ENCODE data around the gene ADCY5. TPM values are rescaled to one million over a fixed set of nuclear protein-coding genes. Genes with fewer than 3 reads are reported as not detected.

The ADCY5 gene
- total RNA-seq, 3 donors from 2014 or later: 0.05 to 0.13 TPM; not detected in 1

GRCh38 chr3:123397050-123397590, 51.8 kb downstream of the ADCY5 start:
- Mint-ChIP-seq H3K36me3 (ENCODE audit: insufficient read depth) (no peaks in the 10 kb centered on the region), H3K4me3 (no peak overlapping the region), H3K4me1 (ENCODE audit: low read depth) (no peaks in the 10 kb centered on the region), H3K27me3 (ENCODE audit: low read depth) (peaks cover 16% of the 10 kb centered on the region), H3K9me3 (no peaks in the 10 kb centered on the region)
- no peak for ATAC-seq
- DNase-seq: no peak

GRCh38 chr3:123396171-123397049, 52.5 kb downstream of the ADCY5 start:
- Mint-ChIP-seq H3K9me3 (no peaks in the 10 kb centered on the region), H3K36me3 (ENCODE audit: insufficient read depth) (no peaks in the 10 kb centered on the region)

GRCh38 chr3:123395235-123395634, 53.7 kb downstream of the ADCY5 start:
- Mint-ChIP-seq H3K4me3 (no peak overlapping the region), H3K9me3 (no peaks in the 10 kb centered on the region), H3K27me3 (ENCODE audit: low read depth) (peaks cover 16% of the 10 kb centered on the region), H3K36me3 (ENCODE audit: insufficient read depth) (no peaks in the 10 kb centered on the region), H3K4me1 (ENCODE audit: low read depth) (no peaks in the 10 kb centered on the region)
- no peak for ATAC-seq
- DNase-seq: no peak

More at GRCh38 chr3:123396171-123397049, 52.5 kb downstream of the ADCY5 start:
- Mint-ChIP-seq H3K27me3 (ENCODE audit: low read depth) (peaks cover 16% of the 10 kb centered on the region), H3K4me3 (no peak overlapping the region), H3K4me1 (ENCODE audit: low read depth) (no peaks in the 10 kb centered on the region)
- ATAC-seq (no peak), DNase-seq (no peak)

GRCh38 chr3:123394391-123395020, 54.4 kb downstream of the ADCY5 start:
- no peaks in the 10 kb centered on the region for H3K36me3 Mint-ChIP-seq (ENCODE audit: insufficient read depth)
- no peaks in the 10 kb centered on the region for H3K9me3 Mint-ChIP-seq
- H3K4me3 Mint-ChIP-seq: no peak overlapping the region
- H3K27me3 Mint-ChIP-seq (ENCODE audit: low read depth): peaks cover 16% of the 10 kb centered on the region
- no peak for DNase-seq
- ATAC-seq: no peak
- H3K4me1 Mint-ChIP-seq (ENCODE audit: low read depth): no peaks in the 10 kb centered on the region

GRCh38 chr3:123392871-123393620, 55.8 kb downstream of the ADCY5 start:
- H3K36me3 Mint-ChIP-seq (ENCODE audit: insufficient read depth): no peaks in the 10 kb centered on the region
- H3K27me3 Mint-ChIP-seq (ENCODE audit: low read depth): peaks cover 19% of the 10 kb centered on the region
- no peaks in the 10 kb centered on the region for H3K4me1 Mint-ChIP-seq (ENCODE audit: low read depth)
- ATAC-seq (no peak), DNase-seq (no peak)
- H3K4me3 Mint-ChIP-seq: no peak overlapping the region
- H3K9me3 Mint-ChIP-seq: no peaks in the 10 kb centered on the region

- no peaks in the 10 kb centered on the region for H3K36me3 Mint-ChIP-seq (ENCODE audit: insufficient read depth)
- ATAC-seq: no peak
- H3K4me3 Mint-ChIP-seq: no peak overlapping the region
- H3K9me3 Mint-ChIP-seq: no peaks in the 10 kb centered on the region
- no peaks in the 10 kb centered on the region for H3K4me1 Mint-ChIP-seq (ENCODE audit: low read depth)
- H3K27me3 Mint-ChIP-seq (ENCODE audit: low read depth): peaks cover 25% of the 10 kb centered on the region
- DNase-seq: no peak
These were observed 56.5 kb downstream of the ADCY5 start for GRCh38 chr3:123392368-123392767.

GRCh38 chr3:123390865-123391600, 57.9 kb downstream of the ADCY5 start:
- Mint-ChIP-seq H3K27me3 (ENCODE audit: low read depth) (peaks cover 27% of the 10 kb centered on the region), H3K4me3 (no peak overlapping the region), H3K4me1 (ENCODE audit: low read depth) (no peaks in the 10 kb centered on the region), H3K9me3 (no peaks in the 10 kb centered on the region), H3K36me3 (ENCODE audit: insufficient read depth) (no peaks in the 10 kb centered on the region)
- ATAC-seq (no peak), DNase-seq (no peak)

GRCh38 chr3:123389628-123389918, 59.3 kb downstream of the ADCY5 start:
- ATAC-seq (no peak), DNase-seq (no peak)
- no peaks in the 10 kb centered on the region for H3K9me3 Mint-ChIP-seq
- no peak overlapping the region for H3K4me3 Mint-ChIP-seq
- H3K4me1 Mint-ChIP-seq (ENCODE audit: low read depth): no peaks in the 10 kb centered on the region
- peaks cover 29% of the 10 kb centered on the region for H3K27me3 Mint-ChIP-seq (ENCODE audit: low read depth)
- H3K36me3 Mint-ChIP-seq (ENCODE audit: insufficient read depth): no peaks in the 10 kb centered on the region

- H3K4me3 Mint-ChIP-seq: no peak overlapping the region
- DNase-seq: no peak
These were observed 59.9 kb downstream of the ADCY5 start for GRCh38 chr3:123388811-123389627.

GRCh38 chr3:123388042-123388441, 60.8 kb downstream of the ADCY5 start:
- H3K27me3 Mint-ChIP-seq (ENCODE audit: low read depth): peaks cover 32% of the 10 kb centered on the region
- no peak for DNase-seq
- H3K4me1 Mint-ChIP-seq (ENCODE audit: low read depth): no peaks in the 10 kb centered on the region
- no peaks in the 10 kb centered on the region for H3K36me3 Mint-ChIP-seq (ENCODE audit: insufficient read depth)
- no peak for ATAC-seq
- H3K4me3 Mint-ChIP-seq: no peak overlapping the region
- no peaks in the 10 kb centered on the region for H3K9me3 Mint-ChIP-seq

More at GRCh38 chr3:123388811-123389627, 59.9 kb downstream of the ADCY5 start:
- ATAC-seq: no peak
- Mint-ChIP-seq H3K9me3 (no peaks in the 10 kb centered on the region), H3K36me3 (ENCODE audit: insufficient read depth) (no peaks in the 10 kb centered on the region), H3K4me1 (ENCODE audit: low read depth) (no peaks in the 10 kb centered on the region), H3K27me3 (ENCODE audit: low read depth) (peaks cover 29% of the 10 kb centered on the region)

GRCh38 chr3:123387532-123387931, 61.4 kb downstream of the ADCY5 start:
- Mint-ChIP-seq H3K36me3 (ENCODE audit: insufficient read depth) (no peaks in the 10 kb centered on the region), H3K27me3 (ENCODE audit: low read depth) (peaks cover 31% of the 10 kb centered on the region), H3K9me3 (no peaks in the 10 kb centered on the region), H3K4me1 (ENCODE audit: low read depth) (no peaks in the 10 kb centered on the region), H3K4me3 (no peak overlapping the region)
- ATAC-seq (no peak), DNase-seq (no peak)

GRCh38 chr3:123386477-123387040, 62.3 kb downstream of the ADCY5 start:
- ATAC-seq (no peak), DNase-seq (no peak)
- H3K27me3 Mint-ChIP-seq (ENCODE audit: low read depth): peaks cover 29% of the 10 kb centered on the region
- no peak overlapping the region for H3K4me3 Mint-ChIP-seq
- H3K9me3 Mint-ChIP-seq: no peaks in the 10 kb centered on the region
- H3K36me3 Mint-ChIP-seq (ENCODE audit: insufficient read depth): no peaks in the 10 kb centered on the region
- H3K4me1 Mint-ChIP-seq (ENCODE audit: low read depth): no peaks in the 10 kb centered on the region

GRCh38 chr3:123385981-123386380, 62.9 kb downstream of the ADCY5 start:
- Mint-ChIP-seq H3K4me1 (ENCODE audit: low read depth) (no peaks in the 10 kb centered on the region), H3K27me3 (ENCODE audit: low read depth) (peaks cover 29% of the 10 kb centered on the region), H3K4me3 (no peak overlapping the region), H3K9me3 (no peaks in the 10 kb centered on the region), H3K36me3 (ENCODE audit: insufficient read depth) (no peaks in the 10 kb centered on the region)
- DNase-seq (no peak), ATAC-seq (no peak)

Measured in activated T-cell treated with anti-CD3 and anti-CD28 coated beads, Interleukin-2, amount 50 U/mL, for 4 hours (primary cell).